ENCODE results near the gene FBXL7. TPM values are rescaled to one million over a fixed set of nuclear protein-coding genes. Genes with fewer than 3 reads are reported as not detected.

FBXL7 gene
- total and polyA plus RNA-seq, 4 donors = 1.9 to 15.5 (median 6.6) TPM

- peaks cover 0 to 4% (median 0%) of the 10 kb centered on the region in 3 donors for H3K27me3 ChIP-seq (ENCODE audit: control insufficient read depth in 3 of 3, insufficient read depth in 3 of 3, low read length in 2 of 3)
- TF ChIP-seq CTCF (IDR thresholded peaks at IDR 0.05; ENCODE audit: control extremely low read depth, extremely low read depth) = no peak
- H3K36me3 ChIP-seq (ENCODE audit: control insufficient read depth in 4 of 4, insufficient read depth in 4 of 4, low read length in 4 of 4) = no peaks in the 10 kb centered on the region
- no peak for DNase-seq
- WGBS, 2 donors = 96% methylated on average over 1 of the region's 1 CpG
- H3K9ac ChIP-seq (ENCODE audit: insufficient read depth in 1 of 2, low read length in 2 of 2) = no peak overlapping the region
- no peaks in the 10 kb centered on the region for H3K9me3 ChIP-seq (ENCODE audit: control insufficient read depth in 4 of 4, insufficient read depth in 3 of 4, low read length in 3 of 4)
- H3K4me3 ChIP-seq = no peak overlapping the region
- no peak overlapping the region for H3K27ac ChIP-seq (ENCODE audit: low read depth in 1 of 2, low read length in 1 of 2)
- no peak for ATAC-seq (ENCODE audit: insufficient read depth, low FRiP score)
- peaks cover 0 to 16% (median 0%) of the 10 kb centered on the region in 5 donors for H3K4me1 ChIP-seq (ENCODE audit: control insufficient read depth in 5 of 5, insufficient read depth in 5 of 5, low read length in 5 of 5)
These were observed 7.4 kb upstream of the FBXL7 start for GRCh38 chr5:15492545-15492944.

- Histone ChIP-seq H3K4me1 (ENCODE audit: control insufficient read depth in 5 of 5, insufficient read depth in 5 of 5, low read length in 5 of 5) (peaks cover 0 to 16% (median 0%) of the 10 kb centered on the region in 5 donors), H3K9me3 (ENCODE audit: control insufficient read depth in 4 of 4, insufficient read depth in 3 of 4, low read length in 3 of 4) (no peaks in the 10 kb centered on the region), H3K9ac (ENCODE audit: insufficient read depth in 1 of 2, low read length in 2 of 2) (no peak overlapping the region), H3K4me3 (no peak overlapping the region), H3K27ac (ENCODE audit: low read depth in 1 of 2, low read length in 1 of 2) (no peak overlapping the region), H3K36me3 (ENCODE audit: control insufficient read depth in 4 of 4, insufficient read depth in 4 of 4, low read length in 4 of 4) (no peaks in the 10 kb centered on the region), H3K27me3 (ENCODE audit: control insufficient read depth in 3 of 3, insufficient read depth in 3 of 3, low read length in 2 of 3) (peaks cover 0 to 4% (median 0%) of the 10 kb centered on the region in 3 donors)
- WGBS, 2 donors = 86 to 87% methylated on average over 5 of the region's 5 CpGs
- ATAC-seq (ENCODE audit: insufficient read depth, low FRiP score) = no peak
- no peak for TF ChIP-seq CTCF (IDR thresholded peaks at IDR 0.05; ENCODE audit: control extremely low read depth, extremely low read depth)
- DNase-seq = peak in 2 of 3 donors; percentile 81 to 86
These were observed 6.5 kb upstream of the FBXL7 start for GRCh38 chr5:15493501-15493900.

- no peak for ATAC-seq (ENCODE audit: insufficient read depth, low FRiP score)
These were observed 5.0 kb upstream of the FBXL7 start for GRCh38 chr5:15495026-15495425.

More at GRCh38 chr5:15495026-15495425, 5.0 kb upstream of the FBXL7 start:
- no peak overlapping the region for H3K9ac ChIP-seq (ENCODE audit: insufficient read depth in 1 of 2, low read length in 2 of 2)
- no peak overlapping the region for H3K27ac ChIP-seq (ENCODE audit: low read depth in 1 of 2, low read length in 1 of 2)
- TF ChIP-seq CTCF (IDR thresholded peaks at IDR 0.05; ENCODE audit: control extremely low read depth, extremely low read depth) = no peak
- peaks cover 0 to 4% (median 0%) of the 10 kb centered on the region in 3 donors for H3K27me3 ChIP-seq (ENCODE audit: control insufficient read depth in 3 of 3, insufficient read depth in 3 of 3, low read length in 2 of 3)
- no peaks in the 10 kb centered on the region for H3K36me3 ChIP-seq (ENCODE audit: control insufficient read depth in 4 of 4, insufficient read depth in 4 of 4, low read length in 4 of 4)
- H3K9me3 ChIP-seq (ENCODE audit: control insufficient read depth in 4 of 4, insufficient read depth in 3 of 4, low read length in 3 of 4) = no peaks in the 10 kb centered on the region
- DNase-seq = peak in 2 of 3 donors; percentile 39 to 46
- no peak overlapping the region for H3K4me3 ChIP-seq
- H3K4me1 ChIP-seq (ENCODE audit: control insufficient read depth in 5 of 5, insufficient read depth in 5 of 5, low read length in 5 of 5) = peaks cover 0 to 25% (median 0%) of the 10 kb centered on the region in 5 donors
- WGBS, 2 donors = 74% methylated on average over 6 of the region's 6 CpGs
